GM15510 (cell line): Measurements from ENCODE around the gene NOL4L.

Experiments used
- POLR2A ChIP-seq: IDR thresholded peaks from 3 replicates; pipeline ENCODE4 v1.6.1; 2011; ENCODE audit warnings: borderline replicate concordance; ENCODE audit not compliant: insufficient read length; ENCODE audit errors: extremely low read depth

NOL4L gene

GRCh38 chr20:32427996-32428395 is 157.1 kb downstream of the NOL4L start:
- TF ChIP-seq POLR2A = no peak

- TF ChIP-seq POLR2A = no peak
These were observed 163.8 kb downstream of the NOL4L start for GRCh38 chr20:32421290-32421689.

- no peak for TF ChIP-seq POLR2A
These were observed 166.8 kb downstream of the NOL4L start for GRCh38 chr20:32418376-32418775.

GRCh38 chr20:32416206-32416605 is 168.9 kb downstream of the NOL4L start:
- TF ChIP-seq POLR2A = no peak

- no peak for TF ChIP-seq POLR2A
These were observed 169.6 kb downstream of the NOL4L start for GRCh38 chr20:32415494-32415893.

GRCh38 chr20:32411955-32412706 is 173.0 kb downstream of the NOL4L start:
- TF ChIP-seq POLR2A = no peak

GRCh38 chr20:32406701-32407100 is 178.4 kb downstream of the NOL4L start:
- TF ChIP-seq POLR2A = no peak

GRCh38 chr20:32404017-32404416 is 181.1 kb downstream of the NOL4L start:
- no peak for TF ChIP-seq POLR2A

- TF ChIP-seq POLR2A = no peak
These were observed 184.7 kb downstream of the NOL4L start for GRCh38 chr20:32400476-32400875.

- no peak for TF ChIP-seq POLR2A
These were observed 187.5 kb downstream of the NOL4L start for GRCh38 chr20:32397567-32398084.

GRCh38 chr20:32396646-32397160 is 188.4 kb downstream of the NOL4L start:
- TF ChIP-seq POLR2A = no peak

- no peak for TF ChIP-seq POLR2A
These were observed 190.1 kb downstream of the NOL4L start for GRCh38 chr20:32395066-32395465.
